Right hindlimb (tissue), 1 donor: Measurements from ENCODE around the gene SKIC8.
A peak's percentile ranks its signal among the peaks of the same experiment; 100 is the strongest.

Experiments
- DNase-seq: peaks from one replicate; pipeline ENCODE4 v3.0.0-alpha.2; 2018

The SKIC8 gene

GRCh38 chr15:78291052-78291451 is 8.4 kb downstream of the SKIC8 start:
- no peak for DNase-seq

DNA sequence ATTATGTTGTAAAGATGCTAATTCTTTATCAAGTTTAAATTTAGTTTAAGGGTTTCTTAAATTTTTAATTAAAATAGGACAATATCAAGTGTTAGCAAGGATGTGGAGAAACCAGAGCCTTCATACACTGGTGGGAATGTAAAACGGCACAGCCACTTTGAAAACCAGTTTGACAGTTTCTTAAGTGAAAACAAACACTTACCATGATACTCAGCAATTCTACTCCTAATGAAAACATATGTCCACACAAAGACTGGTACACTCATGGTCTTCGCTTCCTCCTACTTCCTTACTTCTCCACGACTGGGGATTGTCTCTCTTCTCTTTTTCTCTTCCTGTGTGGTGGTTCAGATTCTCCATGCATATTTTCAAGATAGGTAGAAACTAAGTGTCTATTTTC is 9.2 kb downstream of the SKIC8 start:
- DNase-seq, result no peak

DNA sequence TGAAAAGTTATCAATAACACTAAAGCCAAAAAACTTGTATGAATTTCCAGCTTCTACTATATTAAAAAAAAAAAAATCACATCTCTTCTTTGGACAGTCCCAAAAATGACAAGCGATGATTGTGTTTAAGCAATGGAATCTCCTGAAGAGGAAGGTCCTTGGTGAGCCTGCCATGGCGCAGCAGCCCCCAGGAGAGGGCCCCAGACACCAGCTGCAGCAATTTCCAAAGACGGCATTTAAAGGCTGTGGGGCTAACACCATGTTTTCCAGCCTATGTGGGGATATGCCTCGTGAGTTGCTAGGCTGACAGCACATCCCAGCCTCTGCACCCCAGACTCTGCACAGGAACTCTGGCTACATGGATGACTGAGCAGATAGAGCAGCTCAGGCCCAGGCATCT is 14.7 kb downstream of the SKIC8 start:
- DNase-seq, result no peak

DNA sequence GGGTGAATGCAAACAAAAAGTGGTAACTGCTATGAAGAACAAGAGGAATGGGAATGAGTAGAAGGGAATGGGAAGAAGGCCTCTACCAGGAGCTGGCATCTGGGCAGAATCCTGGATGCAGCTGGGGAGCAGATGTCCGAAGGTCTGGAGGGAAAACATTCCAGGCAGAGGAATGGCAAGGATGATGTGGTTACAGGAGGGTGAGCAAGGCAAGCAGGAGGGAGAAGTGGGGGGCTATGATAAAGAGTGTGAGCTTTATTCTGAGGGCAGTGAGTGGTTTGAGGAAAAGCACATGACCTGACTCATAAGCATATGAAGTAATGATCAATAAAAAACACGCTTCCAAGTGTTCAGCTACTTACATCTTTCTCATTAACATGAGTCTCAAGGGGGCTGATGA is 17.1 kb downstream of the SKIC8 start:
- no peak for DNase-seq

DNA sequence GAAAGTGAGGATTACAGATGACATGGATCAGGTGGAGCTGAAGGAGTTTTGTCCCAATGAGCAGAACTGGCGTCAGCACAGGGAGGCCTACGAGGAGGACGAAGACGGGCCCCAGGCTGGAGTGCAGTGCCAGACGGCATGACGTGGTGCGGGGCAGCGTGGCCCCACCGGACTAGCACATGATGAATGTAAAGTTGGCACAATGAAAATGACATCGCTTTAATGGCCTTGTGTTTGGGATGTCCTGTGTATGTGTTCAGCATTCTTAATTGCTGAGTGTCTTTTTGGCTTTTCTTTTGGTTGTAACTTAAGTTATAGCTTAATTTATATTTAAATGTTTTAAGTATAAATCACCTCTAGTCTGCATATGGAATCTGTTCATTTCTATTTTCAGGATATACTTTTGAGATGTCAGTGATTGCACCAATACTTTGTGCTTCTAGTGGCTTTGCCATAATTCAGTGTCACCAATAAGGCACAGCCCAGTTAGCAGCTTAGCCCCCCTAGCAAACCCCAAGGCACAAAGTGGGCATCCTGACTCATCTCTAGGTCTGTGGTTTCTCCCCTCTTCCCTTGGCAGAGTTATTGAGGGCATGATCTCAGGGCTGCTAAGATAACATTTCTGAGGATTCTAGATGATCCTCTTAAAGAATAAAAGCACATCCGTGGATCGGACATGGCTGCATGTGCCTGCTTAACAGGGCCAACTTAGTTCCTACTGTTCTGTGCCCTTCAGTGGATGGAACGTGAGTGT is 18.9 kb downstream of the SKIC8 start:
- no peak for DNase-seq

- no peak for DNase-seq
Observed at GRCh38 chr15:78276064-78276943, 23.1 kb downstream of the SKIC8 start.

DNA sequence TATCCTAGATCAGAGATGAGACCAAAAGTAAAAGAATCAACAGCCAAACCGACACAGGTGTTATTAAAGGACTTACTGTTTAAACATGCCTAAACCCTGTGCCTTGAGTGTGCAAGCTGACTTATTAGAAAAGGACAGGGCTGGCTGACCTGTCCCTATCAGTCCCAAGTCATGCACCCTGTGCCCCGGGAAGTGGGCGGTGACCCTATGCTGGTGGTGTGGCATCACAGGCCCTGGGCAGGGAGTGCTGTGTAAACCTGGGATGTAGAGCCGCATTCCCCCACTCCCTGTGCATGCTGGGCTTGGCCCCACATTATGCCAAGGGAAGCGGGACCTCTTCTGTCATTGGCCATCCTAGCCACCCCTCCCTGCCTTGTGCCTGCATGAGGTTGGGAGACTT is 24.4 kb downstream of the SKIC8 start:
- no peak for DNase-seq

DNA sequence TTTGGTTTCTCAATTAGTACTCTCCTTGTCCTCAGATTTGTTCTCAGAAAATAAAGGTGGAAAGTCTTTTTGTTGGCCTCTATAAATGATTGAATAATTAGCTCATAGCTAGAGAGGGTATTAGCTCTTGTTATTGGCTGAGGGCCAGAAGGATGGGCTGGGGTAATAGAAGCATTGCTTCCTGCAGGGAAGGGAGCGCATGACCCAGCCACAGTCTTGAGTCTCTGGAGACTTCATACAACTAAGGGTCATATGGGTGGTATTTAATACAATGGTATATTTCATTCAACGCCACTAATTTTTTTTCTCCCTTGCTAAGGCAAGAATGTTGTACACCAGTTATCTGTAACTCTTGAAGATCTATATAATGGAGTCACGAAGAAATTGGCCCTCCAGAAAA is 26.6 kb downstream of the SKIC8 start:
- DNase-seq, result no peak

GRCh38 chr15:78272316-78272715 is 27.1 kb downstream of the SKIC8 start:
- DNase-seq, result no peak

DNA sequence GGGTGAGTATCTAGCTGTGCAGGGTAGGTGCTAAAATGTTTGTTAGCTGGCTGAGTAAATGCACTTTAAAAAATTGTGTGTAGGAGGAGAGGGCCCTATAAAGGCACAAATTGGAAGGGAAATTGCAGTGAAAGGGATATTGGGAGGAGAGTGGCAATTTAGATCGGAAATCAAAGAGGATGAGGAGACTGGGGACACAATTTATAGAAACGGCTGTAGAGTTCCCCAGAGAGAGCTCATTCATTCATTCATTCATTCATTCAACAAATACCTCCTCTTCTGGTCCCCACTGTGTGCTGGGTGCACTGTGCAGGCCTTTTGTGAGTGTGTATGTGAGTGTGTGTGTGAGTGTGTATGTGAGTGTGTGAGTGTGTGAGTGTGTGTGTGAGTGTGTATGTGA is 32.6 kb downstream of the SKIC8 start:
- no peak for DNase-seq

DNA sequence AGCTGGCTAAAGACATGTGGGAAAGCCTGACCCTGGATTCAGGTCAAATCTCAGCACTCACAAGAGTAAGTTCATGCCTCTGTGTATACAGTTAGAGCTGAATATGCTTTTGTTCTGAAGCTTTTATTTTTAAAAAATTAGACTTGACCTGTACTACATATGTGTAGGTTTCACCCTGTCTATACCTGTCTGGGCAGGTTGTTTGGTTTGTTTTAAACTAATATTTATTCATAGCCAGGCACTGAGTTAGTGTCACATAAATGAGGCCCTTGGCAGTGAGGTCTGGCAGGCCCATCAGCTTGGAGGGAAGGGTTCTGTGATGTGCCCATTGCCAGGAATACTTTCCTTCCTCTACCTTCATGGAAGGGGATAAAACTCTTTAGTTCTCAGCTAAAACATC is 33.2 kb downstream of the SKIC8 start:
- DNase-seq, result no peak

- no peak for DNase-seq
Observed at GRCh38 chr15:78265752-78266224, 33.6 kb downstream of the SKIC8 start.

GRCh38 chr15:78265137-78265460 is 34.3 kb downstream of the SKIC8 start:
- DNase-seq, result no peak

DNA sequence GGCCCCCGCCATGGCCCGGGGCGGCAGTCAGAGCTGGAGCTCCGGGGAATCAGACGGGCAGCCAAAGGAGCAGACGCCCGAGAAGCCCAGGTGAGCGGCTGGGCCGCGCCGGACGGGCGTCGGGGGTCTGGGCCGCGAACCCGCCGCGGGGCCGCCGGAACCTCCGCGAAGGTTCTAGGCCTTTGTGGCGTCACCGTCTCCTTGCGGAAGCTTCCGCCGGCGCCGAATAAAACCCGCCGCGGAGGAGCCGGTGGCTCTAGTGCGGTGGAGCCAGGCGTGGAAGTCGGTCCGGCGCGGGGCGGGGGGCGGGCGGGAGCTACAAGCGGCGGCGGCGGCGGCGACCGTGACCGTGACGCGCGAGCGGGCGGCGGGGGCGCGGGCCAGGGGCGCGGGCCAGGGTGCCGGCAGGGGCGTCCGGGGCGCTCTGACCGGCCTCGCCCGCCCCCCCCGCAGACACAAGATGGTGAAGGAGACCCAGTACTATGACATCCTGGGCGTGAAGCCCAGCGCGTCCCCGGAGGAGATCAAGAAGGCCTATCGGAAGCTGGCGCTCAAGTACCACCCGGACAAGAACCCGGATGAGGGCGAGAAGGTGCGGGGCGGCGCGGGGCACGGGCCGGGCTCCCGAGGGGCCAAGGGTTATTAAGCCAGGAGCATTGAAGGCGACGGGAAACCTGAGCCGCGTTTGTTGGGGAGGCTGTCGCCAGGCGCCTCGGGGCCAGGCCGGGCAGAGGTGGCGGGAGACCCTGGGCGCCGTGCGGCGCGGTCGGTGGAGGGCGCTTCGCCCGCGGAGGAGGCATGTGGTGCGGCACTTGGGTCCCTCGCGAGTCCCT is 34.9 kb downstream of the SKIC8 start, which contains the start of gene DNAJA4:
DNAJA4 (plus strand) TSS at position 259 of the 833 bp plus-strand sequence; CDS start at position 461, 202 bp downstream.
- peak; percentile 71 for DNase-seq

DNA sequence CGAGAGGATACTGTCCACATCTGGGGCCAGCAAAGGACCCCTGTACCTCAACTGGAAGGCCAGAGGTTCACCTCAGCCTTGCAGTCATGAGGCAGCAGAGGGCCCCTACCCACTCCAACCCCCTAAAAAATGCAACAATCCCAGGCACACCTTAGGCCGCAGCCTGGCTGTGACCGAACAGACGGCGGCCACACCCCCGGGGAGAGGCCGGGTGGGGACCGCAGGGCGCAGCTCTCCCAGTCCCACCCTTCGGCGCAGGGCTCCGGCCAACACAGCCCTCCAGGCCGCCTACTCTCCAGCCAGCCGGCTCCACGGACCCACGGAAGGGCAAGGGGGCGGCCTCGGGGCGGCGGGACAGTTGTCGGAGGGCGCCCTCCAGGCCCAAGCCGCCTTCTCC is 35.5 kb downstream of the SKIC8 start:
- no peak for DNase-seq

GRCh38 chr15:78263351-78263781 is 36.0 kb downstream of the SKIC8 start:
- DNase-seq, result no peak

GRCh38 chr15:78261062-78261461 is 38.3 kb downstream of the SKIC8 start:
- DNase-seq, result no peak

GRCh38 chr15:78260489-78260888 is 38.9 kb downstream of the SKIC8 start:
- DNase-seq, result no peak

GRCh38 chr15:78259232-78259631 is 40.2 kb downstream of the SKIC8 start:
- DNase-seq, result no peak

DNA sequence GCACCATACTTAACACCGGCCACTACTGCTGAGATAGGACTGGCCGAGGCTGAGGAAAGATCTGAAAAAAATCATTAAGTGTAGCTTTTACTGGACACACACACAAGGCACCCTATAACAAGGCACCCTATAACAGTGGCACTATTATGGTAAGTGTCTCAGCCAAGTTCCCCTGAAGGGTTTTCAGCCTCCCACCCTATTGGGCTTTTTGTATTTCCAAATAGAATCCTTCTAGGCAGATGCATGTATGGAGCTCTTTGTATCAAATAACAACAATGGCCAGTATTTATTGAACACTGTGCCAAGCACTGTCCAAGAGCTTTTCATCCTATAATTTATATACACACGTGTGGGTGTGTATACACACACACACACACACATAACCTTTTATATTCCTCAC is 41.7 kb downstream of the SKIC8 start:
- no peak for DNase-seq

- no peak for DNase-seq
Observed at GRCh38 chr15:78256044-78256437, 43.4 kb downstream of the SKIC8 start.

GRCh38 chr15:78255421-78256043 is 43.9 kb downstream of the SKIC8 start:
- no peak for DNase-seq

- DNase-seq, result no peak
Observed at GRCh38 chr15:78251136-78251535, 48.3 kb downstream of the SKIC8 start.
